Activated naive CD8-positive, alpha-beta T cell treated with anti-CD3 and anti-CD28 coated beads, Interleukin-2, amount 50 U/mL, for 24 hours (primary cell): ENCODE measurements around the gene NLRP3.
A peak's percentile ranks its signal among the peaks of the same experiment; 100 is the strongest.

Experiments used
- ATAC-seq: fragments of 150-1000 bp; cut with Tn5 transposase; one replicate; pipeline ENCODE4 v1.10.0; 2021
- DNase-seq: peaks from one replicate; pipeline ENCODE4 v3.0.0; 2021
- H3K27ac Mint-ChIP-seq: one replicate; pipeline ENCODE4 v1.8.0; 2021; ENCODE audit warnings: mild to moderate bottlenecking, mixed read lengths
- H3K27me3 Mint-ChIP-seq: one replicate; pipeline ENCODE4 v1.8.0; 2021; ENCODE audit warnings: mixed read lengths
- H3K36me3 Mint-ChIP-seq: one replicate; pipeline ENCODE4 v1.8.0; 2021; ENCODE audit warnings: low read depth, mixed read lengths
- H3K4me1 Mint-ChIP-seq: one replicate; pipeline ENCODE4 v1.8.0; 2021; ENCODE audit warnings: mixed read lengths
- H3K4me3 Mint-ChIP-seq: one replicate; pipeline ENCODE4 v1.8.0; 2021; ENCODE audit warnings: mild to moderate bottlenecking, moderate library complexity, mixed read lengths
- H3K9me3 Mint-ChIP-seq: one replicate; pipeline ENCODE4 v1.8.0; 2021; ENCODE audit warnings: mixed read lengths

NLRP3 gene

GRCh38 chr1:247440001-247440620 lies 24.1 kb downstream of the NLRP3 start:
- DNase-seq, result no peak
- Mint-ChIP-seq H3K27ac (no peak overlapping the region), H3K9me3 (no peaks in the 10 kb centered on the region), H3K36me3 (peaks cover 30% of the 10 kb centered on the region), H3K4me1 (peaks cover 19% of the 10 kb centered on the region), H3K4me3 (no peak overlapping the region), H3K27me3 (no peaks in the 10 kb centered on the region)
- peak; percentile 84 for ATAC-seq

- Mint-ChIP-seq H3K36me3 (peaks cover 37% of the 10 kb centered on the region), H3K27ac (no peak overlapping the region), H3K4me1 (peaks cover 15% of the 10 kb centered on the region), H3K4me3 (no peak overlapping the region), H3K9me3 (no peaks in the 10 kb centered on the region), H3K27me3 (no peaks in the 10 kb centered on the region)
- no peak for ATAC-seq
- DNase-seq, result no peak
Measured at GRCh38 chr1:247441606-247442005, 25.6 kb downstream of the NLRP3 start.

- Mint-ChIP-seq H3K9me3 (no peaks in the 10 kb centered on the region), H3K4me1 (peaks cover 15% of the 10 kb centered on the region), H3K36me3 (peaks cover 42% of the 10 kb centered on the region), H3K27me3 (no peaks in the 10 kb centered on the region), H3K4me3 (no peak overlapping the region), H3K27ac (no peak overlapping the region)
- DNase-seq (no peak), ATAC-seq (no peak)
Measured at GRCh38 chr1:247442164-247442563, 26.2 kb downstream of the NLRP3 start.

GRCh38 chr1:247443641-247444040 lies 27.7 kb downstream of the NLRP3 start:
- H3K4me1 Mint-ChIP-seq, result peaks cover 13% of the 10 kb centered on the region
- H3K36me3 Mint-ChIP-seq, result peaks cover 48% of the 10 kb centered on the region
- no peaks in the 10 kb centered on the region for H3K9me3 Mint-ChIP-seq
- ATAC-seq (no peak), DNase-seq (no peak)
- H3K4me3 Mint-ChIP-seq, result no peak overlapping the region
- H3K27me3 Mint-ChIP-seq, result no peaks in the 10 kb centered on the region
- no peak overlapping the region for H3K27ac Mint-ChIP-seq

GRCh38 chr1:247444571-247444970 lies 28.6 kb downstream of the NLRP3 start:
- H3K36me3 Mint-ChIP-seq, result peaks cover 44% of the 10 kb centered on the region
- no peak overlapping the region for H3K4me3 Mint-ChIP-seq
- no peak for ATAC-seq
- DNase-seq, result no peak
- H3K9me3 Mint-ChIP-seq, result no peaks in the 10 kb centered on the region
- H3K27ac Mint-ChIP-seq, result no peak overlapping the region
- peaks cover 11% of the 10 kb centered on the region for H3K4me1 Mint-ChIP-seq
- H3K27me3 Mint-ChIP-seq, result no peaks in the 10 kb centered on the region

- DNase-seq, result no peak
- H3K4me3 Mint-ChIP-seq, result no peak overlapping the region
- H3K4me1 Mint-ChIP-seq, result peaks cover 3% of the 10 kb centered on the region
- H3K9me3 Mint-ChIP-seq, result no peaks in the 10 kb centered on the region
- H3K27ac Mint-ChIP-seq, result no peak overlapping the region
- H3K27me3 Mint-ChIP-seq, result no peaks in the 10 kb centered on the region
- peaks cover 36% of the 10 kb centered on the region for H3K36me3 Mint-ChIP-seq
- no peak for ATAC-seq
Measured at GRCh38 chr1:247445526-247446356, 29.8 kb downstream of the NLRP3 start.

- Mint-ChIP-seq H3K27ac (no peak overlapping the region), H3K4me1 (no peaks in the 10 kb centered on the region), H3K9me3 (no peaks in the 10 kb centered on the region), H3K4me3 (peak overlapping the region; percentile 33), H3K36me3 (peaks cover 38% of the 10 kb centered on the region), H3K27me3 (no peaks in the 10 kb centered on the region)
- DNase-seq (no peak), ATAC-seq (no peak)
Measured at GRCh38 chr1:247447162-247447909, 31.4 kb downstream of the NLRP3 start.

- no peaks in the 10 kb centered on the region for H3K4me1 Mint-ChIP-seq
- no peak overlapping the region for H3K27ac Mint-ChIP-seq
- no peak for ATAC-seq
- H3K4me3 Mint-ChIP-seq, result peak overlapping the region; percentile 30
- peaks cover 38% of the 10 kb centered on the region for H3K36me3 Mint-ChIP-seq
- no peaks in the 10 kb centered on the region for H3K9me3 Mint-ChIP-seq
- H3K27me3 Mint-ChIP-seq, result no peaks in the 10 kb centered on the region
- peak; percentile 12 for DNase-seq
Measured at GRCh38 chr1:247448107-247448791, 32.3 kb downstream of the NLRP3 start.

GRCh38 chr1:247451388-247452010 lies 35.5 kb downstream of the NLRP3 start:
- Mint-ChIP-seq H3K4me1 (no peaks in the 10 kb centered on the region), H3K36me3 (peaks cover 21% of the 10 kb centered on the region)
- no peak for ATAC-seq

GRCh38 chr1:247452447-247453039 lies 36.6 kb downstream of the NLRP3 start:
- DNase-seq (no peak), ATAC-seq (no peak)
- no peak overlapping the region for H3K27ac Mint-ChIP-seq
- no peaks in the 10 kb centered on the region for H3K9me3 Mint-ChIP-seq
- peaks cover 11% of the 10 kb centered on the region for H3K36me3 Mint-ChIP-seq
- H3K27me3 Mint-ChIP-seq, result peaks cover 5% of the 10 kb centered on the region
- H3K4me3 Mint-ChIP-seq, result no peak overlapping the region
- H3K4me1 Mint-ChIP-seq, result peaks cover 10% of the 10 kb centered on the region

More at GRCh38 chr1:247451388-247452010, 35.5 kb downstream of the NLRP3 start:
- no peak for DNase-seq
- no peaks in the 10 kb centered on the region for H3K9me3 Mint-ChIP-seq
- H3K27ac Mint-ChIP-seq, result no peak overlapping the region
- H3K27me3 Mint-ChIP-seq, result peaks cover 3% of the 10 kb centered on the region
- H3K4me3 Mint-ChIP-seq, result no peak overlapping the region

GRCh38 chr1:247453245-247453644 lies 37.3 kb downstream of the NLRP3 start:
- DNase-seq (no peak), ATAC-seq (no peak)
- H3K4me1 Mint-ChIP-seq, result peaks cover 16% of the 10 kb centered on the region
- peaks cover 7% of the 10 kb centered on the region for H3K36me3 Mint-ChIP-seq
- no peak overlapping the region for H3K4me3 Mint-ChIP-seq
- H3K27ac Mint-ChIP-seq, result no peak overlapping the region
- H3K9me3 Mint-ChIP-seq, result no peaks in the 10 kb centered on the region
- peaks cover 5% of the 10 kb centered on the region for H3K27me3 Mint-ChIP-seq

GRCh38 chr1:247453997-247454396 lies 38.0 kb downstream of the NLRP3 start:
- no peak for ATAC-seq
- H3K27ac Mint-ChIP-seq, result no peak overlapping the region
- H3K4me1 Mint-ChIP-seq, result peaks cover 16% of the 10 kb centered on the region
- H3K27me3 Mint-ChIP-seq, result peaks cover 9% of the 10 kb centered on the region
- H3K36me3 Mint-ChIP-seq, result peaks cover 2% of the 10 kb centered on the region
- H3K4me3 Mint-ChIP-seq, result no peak overlapping the region
- DNase-seq, result no peak
- no peaks in the 10 kb centered on the region for H3K9me3 Mint-ChIP-seq

GRCh38 chr1:247456021-247456420 lies 40.0 kb downstream of the NLRP3 start:
- H3K4me3 Mint-ChIP-seq, result no peak overlapping the region
- H3K36me3 Mint-ChIP-seq, result no peaks in the 10 kb centered on the region
- H3K27ac Mint-ChIP-seq, result no peak overlapping the region
- peaks cover 12% of the 10 kb centered on the region for H3K27me3 Mint-ChIP-seq
- ATAC-seq, result no peak
- DNase-seq, result no peak
- H3K9me3 Mint-ChIP-seq, result no peaks in the 10 kb centered on the region
- peaks cover 16% of the 10 kb centered on the region for H3K4me1 Mint-ChIP-seq
